ENCODE results near the gene THBD. TPM values are rescaled to one million over a fixed set of nuclear protein-coding genes. Genes with fewer than 3 reads are reported as not detected.
A peak's percentile ranks its signal among the peaks of the same experiment; 100 is the strongest.

The THBD gene, protein sequence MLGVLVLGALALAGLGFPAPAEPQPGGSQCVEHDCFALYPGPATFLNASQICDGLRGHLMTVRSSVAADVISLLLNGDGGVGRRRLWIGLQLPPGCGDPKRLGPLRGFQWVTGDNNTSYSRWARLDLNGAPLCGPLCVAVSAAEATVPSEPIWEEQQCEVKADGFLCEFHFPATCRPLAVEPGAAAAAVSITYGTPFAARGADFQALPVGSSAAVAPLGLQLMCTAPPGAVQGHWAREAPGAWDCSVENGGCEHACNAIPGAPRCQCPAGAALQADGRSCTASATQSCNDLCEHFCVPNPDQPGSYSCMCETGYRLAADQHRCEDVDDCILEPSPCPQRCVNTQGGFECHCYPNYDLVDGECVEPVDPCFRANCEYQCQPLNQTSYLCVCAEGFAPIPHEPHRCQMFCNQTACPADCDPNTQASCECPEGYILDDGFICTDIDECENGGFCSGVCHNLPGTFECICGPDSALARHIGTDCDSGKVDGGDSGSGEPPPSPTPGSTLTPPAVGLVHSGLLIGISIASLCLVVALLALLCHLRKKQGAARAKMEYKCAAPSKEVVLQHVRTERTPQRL
- total RNA-seq, result 17.4 TPM
- long read RNA-seq, full-length matches to known transcripts, result 13 of 13 reads
- long read RNA-seq, partial matches to known transcripts, result 0 of 13 reads
- long read RNA-seq, other reads (novel, unspliced or antisense), result 0 of 13 reads

DNA sequence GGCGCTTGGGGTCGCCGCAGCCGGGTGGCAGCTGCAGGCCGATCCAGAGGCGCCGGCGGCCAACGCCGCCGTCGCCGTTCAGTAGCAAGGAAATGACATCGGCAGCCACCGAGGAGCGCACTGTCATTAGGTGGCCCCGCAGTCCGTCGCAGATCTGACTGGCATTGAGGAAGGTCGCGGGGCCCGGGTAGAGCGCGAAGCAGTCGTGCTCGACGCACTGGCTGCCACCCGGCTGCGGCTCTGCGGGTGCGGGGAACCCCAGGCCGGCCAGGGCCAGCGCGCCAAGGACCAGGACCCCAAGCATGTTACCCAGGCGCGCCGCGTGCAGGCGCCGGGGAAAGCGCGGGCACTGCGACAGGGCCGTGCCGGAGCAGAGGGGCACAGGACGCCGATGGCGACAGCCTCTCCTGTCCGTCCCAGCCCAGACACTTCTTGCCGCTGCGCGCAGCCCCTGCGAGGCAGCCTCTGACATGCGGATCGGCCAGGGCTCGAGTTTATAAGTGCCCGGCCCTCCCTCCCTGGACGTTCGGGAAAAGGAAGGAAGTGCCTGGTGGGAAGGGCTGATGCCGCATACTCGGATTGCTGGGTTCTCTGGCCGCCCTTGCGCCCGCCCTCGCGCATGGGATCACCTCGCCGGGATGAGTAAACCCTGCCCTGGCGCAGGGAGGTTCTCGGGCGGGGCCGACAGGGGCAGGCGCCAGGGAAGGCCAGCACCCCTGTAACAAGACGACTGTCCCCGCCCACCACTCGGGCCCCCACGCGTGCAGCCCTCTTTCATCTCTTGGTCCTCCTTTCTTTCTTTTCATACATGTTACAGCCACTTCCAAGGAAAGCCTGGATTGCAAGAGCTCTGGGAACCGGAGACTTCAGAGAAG, at the start of gene THBD:
Gene THBD (minus strand): TSS at position 472 of the 875 bp plus-strand sequence. CDS start 168 bp downstream, at position 304.
- DNase-seq (ENCODE audit: missing footprints) (peak; percentile 93), ATAC-seq (peak; percentile 74)
- intact Hi-C loops (cut with DNase I), result loop anchor here (2.0 to 10.0 kb wide), 6 partner anchors 35 to 357 kb away; no protein-coding TSS in a partner anchor

DNA sequence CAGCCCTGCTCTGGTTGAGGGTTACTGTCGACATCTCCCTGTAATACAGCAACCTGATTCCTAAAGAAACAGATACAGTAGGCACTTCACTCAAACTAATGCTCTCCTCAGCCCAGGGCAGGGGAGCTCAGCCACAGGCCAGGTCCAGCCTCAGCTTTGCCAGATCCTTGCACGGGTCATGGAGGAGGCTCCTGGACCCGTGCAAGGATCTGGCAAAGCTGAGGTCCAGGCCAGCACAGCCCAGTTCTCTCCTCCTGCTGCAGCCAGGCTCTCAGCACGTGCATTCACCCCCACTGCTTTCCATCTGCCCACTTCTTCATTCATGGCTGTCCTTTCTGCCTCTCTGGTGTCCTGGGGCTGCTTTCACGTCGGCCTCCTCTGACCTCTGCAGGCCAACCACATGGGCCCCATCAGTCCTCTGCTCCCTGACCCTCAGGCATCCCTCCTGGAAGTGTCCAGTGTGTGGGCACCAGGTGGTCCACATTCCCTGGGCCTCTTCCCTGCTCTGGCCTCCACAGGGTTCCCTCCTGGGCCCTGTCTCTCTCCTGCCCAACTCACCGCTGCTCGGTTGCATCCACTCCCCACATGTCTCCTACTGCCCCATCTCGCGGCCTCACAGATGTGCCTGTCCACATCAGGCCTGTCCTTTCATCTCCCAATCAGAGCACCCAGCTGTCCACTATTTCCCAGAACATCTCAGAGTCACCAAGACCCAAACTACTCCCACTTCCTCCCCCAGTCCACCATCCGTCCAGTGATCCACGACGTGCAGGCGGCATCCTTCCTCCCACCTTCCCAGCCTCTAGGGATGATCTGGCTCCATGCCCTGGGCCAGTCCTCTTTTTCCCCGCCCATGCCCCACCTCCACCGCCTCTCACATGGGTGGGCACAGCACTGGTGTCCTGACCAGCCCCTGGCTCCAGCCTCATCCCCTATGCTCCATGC, 48.4 kb upstream of the THBD start:
- intact Hi-C loops (cut with DNase I), result no loop called here
- peak; percentile 6 for ATAC-seq
- DNase-seq (ENCODE audit: missing footprints), result no peak

DNA sequence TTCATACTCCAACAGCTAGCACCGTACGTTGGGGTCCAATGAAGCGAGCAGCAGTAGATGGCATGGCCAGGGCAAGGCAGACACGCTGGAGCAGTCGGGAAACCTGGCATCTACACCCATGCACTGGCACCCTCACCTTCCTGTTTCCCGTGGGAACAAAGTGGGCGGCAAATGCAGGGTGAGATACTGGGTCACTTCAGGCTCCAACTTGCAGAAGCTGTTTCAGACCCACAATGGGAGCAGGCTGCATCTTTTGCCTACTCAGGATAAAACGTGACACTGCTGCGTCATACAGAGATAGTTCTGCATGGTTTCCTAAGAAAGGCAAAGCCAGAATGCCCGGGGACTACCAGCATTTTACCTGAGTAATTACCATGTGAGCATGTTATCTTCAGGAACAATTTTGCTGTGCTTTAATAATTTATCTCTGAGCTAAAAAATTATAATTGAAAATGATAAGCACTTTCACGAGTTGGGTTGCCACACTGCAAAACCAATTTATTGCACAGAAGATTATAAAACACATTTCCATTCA, 47.6 kb upstream of the THBD start:
- no peak for ATAC-seq
- no peak for DNase-seq (ENCODE audit: missing footprints)
- intact Hi-C loops (cut with DNase I), result no loop called here

DNA sequence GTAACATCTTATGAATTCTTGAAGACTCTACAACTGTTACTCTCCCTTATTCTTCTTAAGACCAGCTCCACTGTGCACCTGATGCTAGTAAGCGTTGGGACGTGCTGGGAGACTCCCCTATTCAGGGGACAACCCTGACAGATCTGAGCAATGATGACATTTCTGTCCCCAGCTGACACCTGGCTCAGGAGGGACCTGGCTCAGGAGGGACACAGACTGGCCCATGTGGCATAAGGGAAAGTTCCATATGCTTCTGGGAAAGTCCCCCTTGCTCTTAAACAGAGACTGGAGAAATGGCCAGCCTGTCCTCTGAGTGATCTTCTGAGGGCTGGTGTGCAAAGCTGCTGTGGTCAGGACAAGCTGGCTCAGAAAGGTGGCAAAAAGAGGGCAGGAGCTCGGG, 46.6 kb upstream of the THBD start:
- intact Hi-C loops (cut with DNase I), result no loop called here
- no peak for DNase-seq (ENCODE audit: missing footprints)

DNA sequence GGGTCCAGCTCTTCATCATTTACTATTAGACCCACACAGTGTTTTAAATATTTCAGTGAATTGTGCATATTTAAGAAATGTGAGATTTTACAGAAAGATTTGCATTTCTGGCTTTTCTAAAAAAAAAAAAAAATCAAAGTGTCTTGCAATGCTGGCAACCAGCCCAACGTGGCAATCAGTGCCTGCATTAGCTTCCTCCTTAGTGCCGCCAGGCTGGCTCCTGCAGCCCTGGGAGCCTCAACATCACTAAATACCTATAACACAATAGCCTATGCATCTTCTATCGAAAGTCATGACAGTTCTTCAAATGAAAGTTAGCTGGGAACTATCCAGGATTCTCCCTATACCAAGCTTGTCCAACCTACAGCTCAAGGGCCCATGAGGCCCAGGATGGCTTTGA, 46.0 kb upstream of the THBD start:
- ATAC-seq (no peak), DNase-seq (ENCODE audit: missing footprints) (no peak)
- intact Hi-C loops (cut with DNase I), result no loop called here

More for the DNA sequence above, 46.6 kb upstream of the THBD start:
- no peak for ATAC-seq

DNA sequence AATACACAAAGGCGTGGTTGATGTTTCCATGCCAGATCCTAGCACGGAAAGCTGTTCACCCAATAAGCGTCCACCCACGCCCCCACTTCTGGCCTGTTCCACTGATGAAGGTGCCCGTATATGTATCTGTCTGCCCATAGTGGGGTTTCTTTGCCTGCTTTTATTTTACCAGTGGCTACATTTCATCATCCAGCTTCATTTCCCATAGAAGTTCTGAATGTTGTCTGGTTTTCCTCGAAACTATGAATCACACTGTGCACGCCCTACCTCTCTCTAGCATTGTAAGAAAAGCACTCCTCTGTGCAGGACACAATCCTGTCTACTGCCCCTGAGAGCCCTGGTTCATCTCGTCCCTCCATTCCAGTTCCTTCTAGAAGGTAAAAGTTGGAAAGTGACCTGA, 45.5 kb upstream of the THBD start:
- DNase-seq (ENCODE audit: missing footprints), result no peak
- no peak for ATAC-seq
- intact Hi-C loops (cut with DNase I), result no loop called here

DNA sequence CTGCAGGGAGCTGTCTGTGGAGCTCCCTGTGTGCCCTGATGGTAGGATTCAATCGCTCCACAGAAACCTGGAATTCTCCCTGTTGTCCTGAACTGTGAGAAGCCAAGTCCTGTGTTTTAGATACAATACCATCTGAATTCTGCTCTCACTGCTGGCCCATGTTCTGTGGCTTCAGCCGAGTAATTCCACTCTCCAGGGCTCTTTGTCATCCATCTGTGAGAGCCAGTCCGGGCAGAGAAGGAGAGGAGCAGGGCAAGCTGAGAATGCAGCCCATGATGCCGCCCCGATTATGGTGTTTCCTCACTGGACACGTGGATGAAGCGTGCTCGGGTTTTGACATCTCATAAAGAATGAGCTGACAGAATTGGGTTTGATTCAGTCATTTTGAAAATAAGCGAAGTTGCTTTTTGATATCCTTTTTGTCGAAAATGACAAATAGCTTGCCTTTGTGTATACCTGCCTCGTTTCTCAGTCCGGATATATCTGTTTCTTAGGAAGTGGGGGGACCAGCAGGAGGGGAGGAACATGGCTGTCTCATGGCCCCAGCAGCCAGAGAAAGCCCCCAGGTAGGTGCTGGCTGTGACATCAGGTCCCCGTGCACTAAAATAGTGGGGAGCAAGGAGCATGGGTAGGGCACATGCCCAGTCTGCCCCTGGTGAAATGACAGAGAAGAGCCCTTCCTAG, 44.9 kb upstream of the THBD start:
- ATAC-seq (no peak), DNase-seq (ENCODE audit: missing footprints) (no peak)
- intact Hi-C loops (cut with DNase I), result no loop called here

DNA sequence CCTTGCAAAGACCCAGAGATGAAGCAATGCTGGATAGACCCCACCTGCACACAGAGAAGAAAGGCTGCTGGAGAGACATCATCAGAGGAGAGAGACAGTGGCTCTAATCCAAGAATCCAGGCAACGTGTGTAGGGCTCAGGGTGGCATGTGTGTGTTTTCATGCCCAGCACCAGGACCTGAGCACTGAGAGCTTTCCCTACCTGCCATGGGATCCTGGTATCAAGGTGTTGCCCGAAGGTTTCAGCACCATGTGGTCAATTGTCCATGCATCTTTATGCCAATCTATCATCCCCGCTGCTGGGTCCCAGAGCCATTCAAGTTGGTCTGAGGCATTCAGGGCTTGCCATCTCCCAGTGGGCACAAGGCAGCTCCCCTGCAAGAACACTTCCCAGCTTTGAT, 44.1 kb upstream of the THBD start:
- intact Hi-C loops (cut with DNase I), result no loop called here
- ATAC-seq, result no peak
- no peak for DNase-seq (ENCODE audit: missing footprints)

DNA sequence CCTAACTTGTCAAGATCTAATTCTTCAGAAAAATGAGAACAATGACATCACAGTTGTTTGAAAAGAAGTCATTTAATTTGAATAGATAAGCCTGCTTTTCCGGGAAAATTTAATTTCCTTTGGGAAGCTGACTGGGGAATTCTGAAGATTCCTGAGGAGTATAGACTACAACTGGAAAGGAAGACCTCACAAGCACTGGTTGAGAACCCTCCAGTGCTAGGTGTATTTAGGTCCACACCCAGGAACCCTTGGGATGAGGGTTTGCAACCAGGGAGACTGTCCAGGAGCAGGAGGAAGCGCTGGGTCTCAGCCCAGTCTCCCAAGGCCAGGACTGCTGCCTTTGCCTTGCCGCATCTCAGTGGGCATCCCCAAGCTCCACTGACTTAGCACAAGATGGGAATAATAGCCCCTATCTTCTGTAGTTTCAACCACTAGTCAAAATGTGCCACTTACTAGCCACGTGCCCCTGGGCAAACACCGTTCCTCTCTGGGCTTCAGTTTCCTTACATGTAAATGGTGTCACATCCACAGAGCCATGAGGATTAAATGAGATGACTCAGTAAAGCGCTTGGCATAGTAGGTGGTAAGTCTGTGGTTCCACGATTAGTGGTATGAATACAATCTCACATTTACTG, 43.5 kb upstream of the THBD start:
- ATAC-seq (no peak), DNase-seq (ENCODE audit: missing footprints) (no peak)

DNA sequence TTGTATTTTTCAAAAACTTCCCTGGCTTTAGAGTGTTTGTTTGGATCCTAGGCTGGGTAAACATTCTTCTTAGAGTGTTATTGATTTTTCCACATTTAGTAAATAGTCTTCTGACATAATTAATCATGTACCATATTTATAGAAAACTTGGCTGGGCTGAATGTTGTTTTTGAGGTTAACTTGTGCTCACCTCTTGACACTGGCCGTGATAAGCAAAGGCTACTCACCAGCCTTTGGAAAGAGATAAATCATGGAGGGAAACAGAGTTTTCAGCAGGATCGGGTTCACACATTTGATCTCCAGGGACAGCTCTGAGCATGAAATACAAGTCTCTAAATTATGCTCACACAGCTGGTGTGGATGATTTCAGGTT, 42.9 kb upstream of the THBD start:
- intact Hi-C loops (cut with DNase I), result no loop called here
- DNase-seq (ENCODE audit: missing footprints) (no peak), ATAC-seq (peak; percentile 23)

More for the DNA sequence above, 43.5 kb upstream of the THBD start:
- intact Hi-C loops (cut with DNase I), result no loop called here

DNA sequence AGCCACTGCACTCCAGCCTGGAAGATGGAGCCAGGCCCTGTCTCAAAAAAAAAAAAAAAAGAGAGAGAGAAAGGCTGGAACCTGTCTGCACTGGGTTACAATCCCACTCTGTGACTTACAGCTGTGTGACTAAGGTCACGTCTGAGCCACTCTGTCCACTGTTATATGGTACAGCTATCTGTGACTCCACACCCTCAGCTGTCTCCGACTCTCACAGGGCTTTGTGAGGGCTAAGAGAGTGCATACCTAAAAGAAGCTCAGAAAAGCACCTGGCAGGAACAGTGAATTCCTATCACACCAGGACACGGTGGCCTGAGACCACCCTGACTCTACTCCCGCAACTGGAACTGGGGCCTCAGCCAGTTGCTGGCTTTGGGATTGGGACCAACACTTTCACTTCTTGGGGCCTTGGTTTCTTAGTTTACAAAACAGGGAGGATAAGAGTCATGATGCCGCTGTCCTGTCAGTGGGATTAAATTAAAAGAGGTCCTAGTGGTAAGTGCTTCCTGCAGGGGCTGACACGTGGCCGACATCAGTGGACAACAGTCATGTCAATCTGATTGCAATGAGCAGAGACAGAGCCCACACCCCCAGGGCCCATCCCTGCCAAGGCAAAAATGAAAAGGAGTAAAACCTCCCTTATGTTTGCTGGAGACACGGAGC, 42.4 kb upstream of the THBD start:
- intact Hi-C loops (cut with DNase I), result no loop called here
- ATAC-seq (peak; percentile 29), DNase-seq (ENCODE audit: missing footprints) (no peak)

DNA sequence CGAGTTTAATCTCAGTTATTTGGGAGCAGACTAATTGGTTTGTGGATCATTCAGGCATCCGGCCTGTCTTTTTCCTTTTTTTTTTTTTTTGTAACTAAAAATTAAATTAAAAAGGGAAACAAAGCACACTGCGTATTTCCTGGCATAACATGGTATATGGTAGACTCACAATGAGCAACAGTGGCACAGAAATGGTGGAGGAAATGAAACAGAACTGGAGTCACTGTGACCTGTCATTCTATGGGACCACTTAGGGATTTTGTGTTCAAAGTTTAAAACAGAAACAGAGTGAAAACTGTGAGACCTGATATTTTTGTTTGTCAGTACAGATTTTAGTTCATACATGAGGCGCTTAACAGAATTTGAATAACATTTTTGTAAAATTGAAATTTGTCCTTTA, 41.4 kb upstream of the THBD start:
- DNase-seq (ENCODE audit: missing footprints), result no peak
- intact Hi-C loops (cut with DNase I), result no loop called here
- no peak for ATAC-seq

DNA sequence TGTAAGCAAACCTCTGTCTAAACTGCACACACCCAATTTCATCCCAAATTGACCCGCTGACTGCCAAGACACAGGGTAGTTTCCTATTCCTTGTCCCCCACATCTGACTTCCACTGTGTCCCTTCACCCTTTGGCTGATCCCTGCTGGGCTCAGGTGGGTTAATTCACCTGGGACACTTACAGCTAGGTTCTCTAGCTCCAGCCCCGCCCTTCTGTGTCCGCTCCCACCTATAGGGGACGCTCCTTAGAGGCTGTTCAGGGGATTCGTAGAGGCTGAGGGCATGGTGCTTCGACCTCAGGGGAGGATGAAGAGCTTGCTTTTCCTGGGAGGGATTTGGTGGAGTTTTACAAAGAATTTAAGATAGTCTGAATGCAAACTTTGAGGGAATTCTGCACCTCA, 40.7 kb upstream of the THBD start:
- DNase-seq (ENCODE audit: missing footprints) (no peak), ATAC-seq (no peak)
- intact Hi-C loops (cut with DNase I), result no loop called here

DNA sequence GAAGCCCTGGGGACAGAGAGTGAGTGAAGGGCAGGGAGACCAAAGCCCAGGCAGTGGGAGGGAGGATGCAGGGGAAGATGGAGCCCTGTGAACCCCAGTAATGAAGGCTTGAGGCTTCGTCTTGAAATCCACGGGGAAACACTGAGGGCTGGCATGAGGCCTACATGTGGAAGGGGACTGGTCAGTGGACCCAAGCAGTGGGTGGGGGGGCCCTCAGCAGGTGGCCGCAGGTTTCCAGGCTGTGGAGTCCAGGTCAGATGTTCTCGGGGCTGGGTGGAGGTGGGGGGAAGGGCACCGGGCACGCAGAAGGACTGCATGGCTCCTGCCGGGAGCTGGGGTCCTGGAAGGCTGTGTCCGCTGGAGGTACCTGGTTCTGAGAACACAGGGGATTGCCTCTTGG, 39.4 kb upstream of the THBD start:
- no peak for ATAC-seq
- intact Hi-C loops (cut with DNase I), result loop anchor here (10.0 kb wide), 1 partner anchor 116 kb away; no protein-coding TSS in a partner anchor
- no peak for DNase-seq (ENCODE audit: missing footprints)

DNA sequence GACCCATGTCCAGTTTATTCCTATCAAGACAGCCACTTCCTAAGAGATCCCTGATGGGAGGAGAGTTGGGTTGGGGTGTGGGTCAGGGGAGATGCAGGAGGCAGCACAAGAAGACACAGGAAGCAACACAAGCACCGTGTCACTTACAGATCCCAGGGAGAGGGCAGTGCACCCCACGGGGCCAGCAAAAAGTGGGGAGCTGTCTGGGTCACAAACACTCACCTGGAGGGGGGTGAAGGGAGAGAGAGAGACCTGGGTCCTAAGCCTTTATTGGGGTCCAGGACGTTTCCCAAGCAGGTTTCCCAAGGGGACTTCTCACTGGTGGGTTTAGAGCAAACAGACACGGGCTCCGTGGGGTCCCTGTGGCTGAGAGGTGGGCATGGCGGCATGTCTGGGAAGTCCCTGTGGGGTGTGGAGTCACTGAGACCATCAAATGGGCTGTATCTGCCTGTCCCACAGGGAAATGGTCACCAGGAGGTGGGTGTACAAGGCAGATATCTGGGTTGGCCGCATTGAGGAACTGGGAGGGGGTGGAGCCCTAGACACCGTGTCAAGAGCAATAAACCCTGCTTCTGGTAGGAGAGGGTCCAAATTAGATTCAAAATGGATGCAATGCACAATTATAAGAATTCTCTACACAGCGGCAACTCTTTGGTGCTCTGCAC, 38.2 kb upstream of the THBD start:
- intact Hi-C loops (cut with DNase I), result loop anchor here (10.0 kb wide), 1 partner anchor 117 kb away; no protein-coding TSS in a partner anchor
- ATAC-seq, result no peak
- no peak for DNase-seq (ENCODE audit: missing footprints)

DNA sequence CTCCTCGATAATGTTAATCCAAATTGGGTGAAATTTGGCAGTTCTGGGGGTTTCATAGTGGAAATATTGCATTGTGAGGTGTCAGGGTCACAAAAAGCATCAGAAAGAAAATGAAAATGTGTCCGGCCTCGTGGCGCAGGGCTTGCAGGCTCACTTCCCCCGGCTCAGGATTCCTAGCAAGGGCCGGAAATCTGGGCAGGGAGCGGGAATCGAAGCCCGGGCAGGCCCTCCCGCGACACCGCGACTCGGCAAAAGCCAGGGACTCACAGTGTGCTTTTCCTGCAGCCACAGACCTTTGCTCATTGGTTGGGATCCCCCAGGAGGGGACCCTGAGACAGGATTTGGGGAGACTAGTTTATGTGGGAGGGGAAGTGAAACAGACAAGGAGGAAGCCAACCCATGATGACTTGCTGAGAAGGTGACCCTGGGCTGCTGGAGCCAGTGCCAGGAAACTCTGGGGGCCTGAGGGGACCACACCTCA, 37.5 kb upstream of the THBD start:
- no peak for ATAC-seq
- DNase-seq (ENCODE audit: missing footprints), result peak; percentile 82
- intact Hi-C loops (cut with DNase I), result loop anchor here (10.0 kb wide), 1 partner anchor 118 kb away; no protein-coding TSS in a partner anchor

Measured in Right ventricle myocardium inferior (tissue), 1 donor.